Astrocyte of the spinal cord (primary cell): Measurements from ENCODE around the gene ZNG1F.
"Not testable (repeated sequence)": the region's sequence is repeated elsewhere in the genome, so short reads cannot be mapped to it uniquely, and the experiment has no call there.

ENCODE experiments used
- DNase-seq: peaks from one replicate; pipeline ENCODE4 v3.0.0; 2011; ENCODE audit warnings: low read depth, low spot score
- H3K4me3 ChIP-seq: 2 replicates; pipeline ENCODE4 v1.5.1; 2011; ENCODE audit warnings: low read depth, mild to moderate bottlenecking, low read length, moderate library complexity
- in situ Hi-C: cut with HindIII; loops from 2 replicates; pipeline ENCODE4 v1.10.0; 2017; ENCODE audit warnings: low sequenced_read_pairs
- TF ChIP-seq, protein P1 (sequence below): IDR thresholded peaks from 2 replicates; pipeline ENCODE4 v1.5.1; 2012; ENCODE audit warnings: low read depth, mild to moderate bottlenecking, low read length, inconsistent platforms

Gene ZNG1F

DNA sequence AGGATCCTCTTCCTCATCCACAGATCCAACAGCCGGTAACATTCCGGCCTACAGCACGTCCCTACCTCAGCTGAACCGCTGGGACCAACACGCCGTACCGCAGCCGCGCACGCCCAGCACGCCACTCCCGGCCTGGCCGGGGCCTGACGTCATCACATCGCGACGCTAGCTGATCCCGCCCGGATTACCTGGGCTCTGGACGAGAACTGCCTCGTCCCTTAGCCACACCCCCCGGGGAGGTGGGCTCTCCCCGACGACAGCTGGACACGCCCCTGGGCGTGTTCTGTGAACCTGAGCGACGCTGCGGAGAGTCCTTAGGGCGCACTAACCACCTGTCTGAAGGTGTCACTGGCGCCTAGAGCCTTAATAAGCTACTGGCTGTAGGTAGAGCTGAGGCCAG lies at the start of gene ZNG1F:
Gene ZNG1F (minus strand): TSS at position 101 of the 400 bp plus-strand sequence. CDS start 59 bp downstream, at position 42.
- in situ Hi-C loops, DNase-seq, H3K4me3 ChIP-seq: not testable (repeated sequence)

DNA sequence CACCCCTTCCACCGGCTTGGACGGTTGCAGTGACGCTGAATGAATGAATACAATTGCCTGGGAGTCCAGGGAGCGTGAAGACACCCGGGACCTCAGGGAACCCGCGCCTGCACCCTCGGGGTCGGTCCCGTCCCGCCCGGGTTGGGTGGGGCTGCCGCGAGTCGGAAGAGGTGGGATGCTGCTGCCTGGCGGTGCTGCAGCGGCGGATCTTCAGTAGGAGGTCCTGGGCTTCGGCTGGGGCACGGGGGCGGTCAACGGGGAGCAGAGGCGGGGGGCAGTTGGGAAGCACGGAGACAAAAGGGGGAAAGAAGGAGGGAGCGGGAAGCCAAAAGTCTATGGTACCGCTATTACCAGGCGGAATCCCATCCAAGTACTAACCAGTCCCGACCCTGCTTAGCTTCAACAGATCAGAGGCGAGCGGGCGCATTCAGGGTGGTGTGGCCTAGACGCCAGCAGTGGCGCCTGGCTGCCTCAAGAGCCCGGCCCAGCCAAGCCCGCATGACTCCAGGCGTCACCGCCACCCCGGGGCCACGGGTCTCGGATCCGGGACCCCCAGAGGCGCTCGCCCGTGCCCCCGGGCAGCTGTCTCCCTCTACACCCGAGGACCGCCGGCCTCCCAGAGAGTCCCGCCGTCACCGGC lies 48.1 kb upstream of the ZNG1F start:
- in situ Hi-C loops: not testable (repeated sequence)
- H3K4me3 ChIP-seq: peak overlapping the region; percentile 39
- DNase-seq: peak; percentile 29

DNA sequence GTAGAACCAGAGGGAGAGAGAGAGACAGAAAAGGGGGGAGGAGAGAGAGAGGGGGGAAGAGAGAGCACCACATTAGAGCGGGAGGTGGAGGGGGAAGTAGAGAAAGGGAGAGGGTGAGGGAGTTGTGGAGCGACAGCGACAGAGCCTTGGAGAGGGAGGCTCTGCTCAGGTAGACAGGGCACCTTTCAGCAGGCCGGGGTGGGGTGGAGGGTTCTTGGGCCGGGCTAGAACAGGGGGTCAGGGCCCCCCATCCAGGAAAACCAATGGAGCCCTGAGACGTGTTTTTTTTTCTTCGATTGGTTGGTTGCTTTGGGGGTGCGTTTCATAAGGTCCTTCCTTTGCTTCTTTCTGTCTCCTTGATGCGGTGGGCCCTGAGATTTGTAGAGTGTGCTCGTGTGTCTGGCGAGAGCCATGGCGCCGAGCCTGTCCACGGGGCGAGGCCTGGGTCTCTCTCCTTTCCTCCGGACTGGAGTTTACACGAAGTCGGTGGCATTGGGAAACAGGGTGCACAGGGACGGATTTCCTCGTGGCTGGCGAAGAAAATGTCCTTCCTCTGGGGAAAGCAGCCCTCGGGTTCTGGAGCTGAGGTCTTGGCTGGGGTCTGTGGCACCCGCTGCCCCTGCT lies 47.5 kb upstream of the ZNG1F start:
- H3K4me3 ChIP-seq: peak overlapping the region; percentile 37
- DNase-seq, in situ Hi-C loops: not testable (repeated sequence)

DNA sequence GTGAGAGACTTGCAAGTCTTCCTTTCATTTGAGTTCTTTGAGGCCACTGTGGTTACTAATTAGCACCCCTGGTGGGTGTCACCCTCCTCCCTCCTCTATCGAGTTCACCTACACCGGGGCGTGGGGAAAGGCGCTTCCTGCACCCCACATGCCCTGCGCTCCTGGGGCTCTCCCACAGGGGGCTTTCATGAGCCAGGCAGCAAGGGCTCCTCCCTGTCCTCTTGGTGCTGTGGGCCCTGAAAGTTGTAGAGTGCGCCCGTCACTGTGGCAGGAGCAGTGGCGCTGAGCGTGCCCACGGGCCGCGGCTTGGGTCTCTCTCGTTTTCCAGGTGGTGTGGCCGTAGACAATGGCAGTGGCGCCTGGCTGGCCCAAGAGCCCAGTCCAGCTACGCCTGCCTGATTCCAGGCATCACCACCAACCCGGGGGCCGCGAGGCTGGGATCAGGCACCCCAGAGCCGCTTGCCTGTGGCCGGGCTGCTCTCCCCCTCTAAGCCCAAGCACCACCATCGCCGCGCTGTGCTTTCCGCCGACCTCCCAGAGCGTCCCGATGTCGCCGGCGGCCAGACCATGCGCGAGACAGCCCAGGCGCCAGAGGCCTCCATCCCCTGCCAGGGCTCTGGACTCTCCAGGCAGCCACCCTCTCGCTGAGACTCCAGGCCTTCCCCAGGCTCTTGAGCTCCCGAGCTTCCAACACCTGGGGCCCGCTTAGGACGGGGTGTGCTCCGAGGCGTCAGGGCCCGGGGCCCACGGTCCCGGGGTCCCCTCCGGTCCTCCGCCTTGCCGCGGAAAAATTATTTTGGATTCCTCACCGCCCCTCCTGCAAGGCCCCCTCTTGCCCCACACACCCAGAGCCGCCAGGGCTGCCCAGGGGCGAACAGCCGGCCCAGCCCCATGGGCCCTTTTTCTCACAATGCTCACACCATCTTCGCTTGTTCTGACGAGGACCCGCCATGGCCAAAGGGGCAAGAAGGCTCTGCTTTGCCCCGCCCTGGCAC lies 46.0 kb upstream of the ZNG1F start:
- in situ Hi-C loops: not testable (repeated sequence)
- TF ChIP-seq, protein P1, sequence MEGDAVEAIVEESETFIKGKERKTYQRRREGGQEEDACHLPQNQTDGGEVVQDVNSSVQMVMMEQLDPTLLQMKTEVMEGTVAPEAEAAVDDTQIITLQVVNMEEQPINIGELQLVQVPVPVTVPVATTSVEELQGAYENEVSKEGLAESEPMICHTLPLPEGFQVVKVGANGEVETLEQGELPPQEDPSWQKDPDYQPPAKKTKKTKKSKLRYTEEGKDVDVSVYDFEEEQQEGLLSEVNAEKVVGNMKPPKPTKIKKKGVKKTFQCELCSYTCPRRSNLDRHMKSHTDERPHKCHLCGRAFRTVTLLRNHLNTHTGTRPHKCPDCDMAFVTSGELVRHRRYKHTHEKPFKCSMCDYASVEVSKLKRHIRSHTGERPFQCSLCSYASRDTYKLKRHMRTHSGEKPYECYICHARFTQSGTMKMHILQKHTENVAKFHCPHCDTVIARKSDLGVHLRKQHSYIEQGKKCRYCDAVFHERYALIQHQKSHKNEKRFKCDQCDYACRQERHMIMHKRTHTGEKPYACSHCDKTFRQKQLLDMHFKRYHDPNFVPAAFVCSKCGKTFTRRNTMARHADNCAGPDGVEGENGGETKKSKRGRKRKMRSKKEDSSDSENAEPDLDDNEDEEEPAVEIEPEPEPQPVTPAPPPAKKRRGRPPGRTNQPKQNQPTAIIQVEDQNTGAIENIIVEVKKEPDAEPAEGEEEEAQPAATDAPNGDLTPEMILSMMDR: peak; percentile 7
- peak overlapping the region; percentile 35 for H3K4me3 ChIP-seq
- peak; percentile 13 for DNase-seq

DNA sequence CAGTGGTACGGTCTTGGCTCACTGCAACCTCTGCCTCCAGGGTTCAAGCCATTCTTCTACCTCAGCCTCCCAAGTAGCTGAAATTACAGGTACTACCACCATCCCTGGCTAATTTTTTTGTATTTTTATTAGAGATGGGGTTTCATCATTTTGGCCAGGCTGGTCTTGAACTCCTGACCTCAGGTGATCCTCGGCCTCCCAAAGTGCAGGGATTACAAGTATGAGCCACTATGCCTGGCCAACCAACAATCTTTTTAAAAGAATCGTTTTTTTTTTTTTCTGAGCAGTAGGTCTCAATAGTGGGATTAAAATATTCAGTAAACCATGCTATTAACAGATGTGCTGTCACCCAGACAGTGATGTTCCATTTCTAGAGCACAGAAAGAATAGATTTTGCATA lies 45.1 kb upstream of the ZNG1F start:
- H3K4me3 ChIP-seq, in situ Hi-C loops, DNase-seq: not testable (repeated sequence)

DNA sequence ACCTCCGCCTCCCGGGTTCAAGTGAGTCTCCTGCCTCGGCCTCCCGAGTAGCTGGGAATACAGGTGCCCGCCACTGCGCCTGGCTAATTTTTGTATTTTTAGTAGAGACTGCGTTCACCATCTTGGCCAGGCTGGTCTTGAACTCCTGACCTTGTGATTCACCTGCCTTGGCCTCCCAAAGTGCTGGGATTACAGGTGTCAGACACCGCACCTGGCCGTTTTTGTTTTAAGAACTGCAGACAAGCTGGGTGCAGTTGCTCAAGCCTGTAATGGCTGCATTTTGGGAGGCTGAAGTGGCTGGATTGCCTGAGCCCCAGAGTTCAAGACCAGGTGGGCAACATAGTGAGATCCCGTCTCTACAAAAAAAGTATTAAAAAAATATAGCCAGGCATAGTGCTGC lies 43.2 kb upstream of the ZNG1F start:
- in situ Hi-C loops, H3K4me3 ChIP-seq: not testable (repeated sequence)
- peak; percentile 0 for DNase-seq

DNA sequence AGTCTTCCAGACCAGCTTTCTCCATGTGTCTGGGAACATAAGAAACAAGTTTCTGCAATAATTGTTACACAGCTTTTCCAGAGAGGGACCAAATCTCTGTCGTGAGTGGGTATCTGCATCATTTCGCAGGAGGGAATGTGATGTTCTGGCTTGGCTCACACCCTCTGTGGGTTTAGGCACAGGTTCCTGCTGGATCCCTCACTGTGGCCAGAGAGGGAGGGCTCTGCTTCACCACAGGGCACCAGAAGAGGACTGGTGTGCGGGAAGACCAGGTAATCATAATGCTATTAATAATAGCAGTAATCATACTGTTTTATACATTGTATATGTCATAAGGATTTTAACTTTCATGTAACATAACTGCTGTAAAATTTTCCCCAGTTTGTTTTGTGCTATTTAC lies 41.3 kb upstream of the ZNG1F start:
- DNase-seq: peak; percentile 35
- in situ Hi-C loops, H3K4me3 ChIP-seq: not testable (repeated sequence)

DNA sequence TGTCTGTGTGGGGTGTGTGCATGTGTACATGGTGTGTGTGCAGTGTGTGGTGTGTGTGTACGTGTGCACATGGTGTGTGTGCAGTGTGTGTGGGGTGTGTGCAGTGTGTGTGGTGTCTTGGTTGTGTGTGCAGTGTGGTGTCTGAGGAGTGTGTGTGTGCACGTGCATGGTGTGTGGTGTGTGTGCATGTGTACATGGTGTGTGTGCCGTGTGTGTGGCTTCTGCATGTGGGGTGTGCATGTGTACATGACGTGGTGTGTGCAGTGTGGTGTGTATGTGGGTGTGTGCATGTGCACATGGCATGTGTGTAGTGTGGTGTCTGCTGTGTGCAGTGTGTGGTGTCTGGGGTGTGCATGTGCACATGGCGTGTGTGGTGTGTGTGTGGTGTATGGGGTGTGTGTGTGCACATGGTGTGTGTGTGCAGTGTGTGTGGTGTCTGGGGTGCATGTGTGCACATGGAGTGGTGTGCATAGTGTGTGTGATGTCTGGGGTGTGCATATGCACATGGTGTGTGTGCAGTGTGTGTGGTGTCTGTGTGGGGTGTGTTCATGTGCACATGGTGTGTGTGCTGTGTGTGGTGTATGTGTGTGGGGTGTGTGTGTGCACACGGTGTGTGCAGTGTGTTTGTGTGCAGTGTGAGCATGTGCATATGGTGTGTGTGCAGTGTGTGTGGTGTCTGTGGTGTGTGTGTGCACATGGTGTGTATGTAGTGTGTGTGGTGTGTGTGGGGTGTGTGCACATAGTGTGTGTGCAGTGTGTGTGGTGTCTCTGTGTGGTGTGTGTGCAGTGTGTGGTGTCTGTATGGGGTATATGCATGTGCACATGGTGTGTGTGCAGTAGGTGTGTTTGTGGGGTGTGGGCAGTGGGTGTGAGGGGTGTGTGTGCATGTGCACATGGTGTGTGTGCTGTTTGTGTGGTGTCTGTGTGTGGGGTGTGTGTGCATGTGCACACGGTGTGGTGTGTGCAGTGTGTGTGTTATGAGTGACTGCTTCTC lies 40.6 kb upstream of the ZNG1F start:
- TF ChIP-seq, protein P1: no peak
- in situ Hi-C loops: no loop called here
- no peak overlapping the region for H3K4me3 ChIP-seq
- DNase-seq: peak; percentile 29

DNA sequence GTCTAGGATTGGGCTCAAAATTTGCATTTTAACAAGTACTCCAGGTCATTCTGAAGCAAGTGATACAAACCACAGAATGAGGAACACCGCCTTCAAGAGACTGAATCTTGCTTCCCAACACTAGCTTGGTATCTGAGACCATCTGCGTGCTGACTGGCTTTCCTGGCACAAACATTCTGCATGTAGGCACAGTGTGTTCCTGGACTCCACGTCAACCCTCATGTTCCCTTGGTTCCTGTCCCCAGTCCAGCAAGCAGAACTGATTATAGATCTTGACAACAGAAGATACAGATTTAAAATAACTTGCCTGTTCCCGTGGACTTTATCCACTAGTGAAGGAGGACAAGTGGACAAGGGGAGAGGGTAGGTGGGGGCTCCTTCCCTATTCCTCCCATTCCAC lies 30.7 kb upstream of the ZNG1F start:
- H3K4me3 ChIP-seq, in situ Hi-C loops, DNase-seq: not testable (repeated sequence)

DNA sequence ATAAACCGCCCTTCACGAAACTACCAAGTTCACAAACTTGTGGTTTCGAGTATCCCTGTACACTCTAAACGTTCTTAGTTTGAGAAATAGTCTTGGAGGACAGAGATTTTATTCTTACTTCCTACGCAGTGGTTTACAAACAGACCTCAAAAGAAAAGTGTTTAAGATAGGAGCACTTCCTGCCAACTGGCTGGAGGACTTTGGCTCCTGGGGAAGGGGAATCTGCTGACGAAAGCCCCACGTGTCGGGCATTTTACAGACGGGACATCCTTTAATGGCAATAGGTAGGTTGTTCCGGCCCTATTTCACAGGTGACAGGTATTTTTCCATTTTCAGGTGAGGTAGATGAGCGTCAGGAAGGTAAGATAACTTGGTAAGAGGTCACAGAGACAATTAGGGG lies 678 bp downstream of the ZNG1F start:
- in situ Hi-C loops, H3K4me3 ChIP-seq, DNase-seq: not testable (repeated sequence)

DNA sequence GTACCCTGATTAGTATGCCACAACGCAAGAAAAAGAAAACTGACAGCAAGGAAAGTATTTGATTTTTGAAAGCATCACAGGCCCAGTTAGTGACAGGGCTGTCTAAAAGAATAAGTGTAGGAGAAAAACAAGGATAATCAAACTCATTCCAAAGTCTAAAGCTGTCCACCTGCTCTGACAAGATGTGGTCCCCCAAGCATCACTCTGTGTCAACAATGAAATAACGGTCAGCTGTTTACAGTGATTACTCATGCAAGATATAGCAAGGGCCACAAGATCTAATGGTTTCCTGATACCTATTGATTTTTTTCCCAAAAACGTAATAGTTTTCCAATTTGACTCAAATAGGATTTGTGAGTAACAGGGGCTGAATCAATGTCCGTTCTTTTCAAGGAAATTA lies 14.1 kb downstream of the ZNG1F start:
- in situ Hi-C loops, DNase-seq, H3K4me3 ChIP-seq: not testable (repeated sequence)

DNA sequence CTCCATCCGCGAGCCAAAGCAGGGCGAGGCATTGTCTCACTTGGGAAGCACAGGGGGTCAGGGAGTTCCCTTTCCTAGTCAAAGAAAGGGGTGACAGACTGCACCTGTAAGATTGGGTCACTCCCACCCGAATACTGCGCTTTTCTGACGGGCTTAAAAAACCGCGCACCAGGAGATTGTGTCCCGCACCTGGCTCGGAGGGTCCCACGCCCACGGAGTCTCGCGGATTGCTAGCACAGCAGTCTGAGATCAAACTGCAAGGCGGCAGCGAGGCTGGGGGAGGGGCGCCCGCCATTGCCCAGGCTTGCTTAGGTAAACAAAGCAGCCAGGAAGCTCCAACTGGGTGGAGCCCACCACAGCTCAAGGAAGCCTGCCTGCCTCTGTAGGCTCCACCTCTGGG lies 39.0 kb downstream of the ZNG1F start:
- in situ Hi-C loops, DNase-seq, H3K4me3 ChIP-seq: not testable (repeated sequence)

DNA sequence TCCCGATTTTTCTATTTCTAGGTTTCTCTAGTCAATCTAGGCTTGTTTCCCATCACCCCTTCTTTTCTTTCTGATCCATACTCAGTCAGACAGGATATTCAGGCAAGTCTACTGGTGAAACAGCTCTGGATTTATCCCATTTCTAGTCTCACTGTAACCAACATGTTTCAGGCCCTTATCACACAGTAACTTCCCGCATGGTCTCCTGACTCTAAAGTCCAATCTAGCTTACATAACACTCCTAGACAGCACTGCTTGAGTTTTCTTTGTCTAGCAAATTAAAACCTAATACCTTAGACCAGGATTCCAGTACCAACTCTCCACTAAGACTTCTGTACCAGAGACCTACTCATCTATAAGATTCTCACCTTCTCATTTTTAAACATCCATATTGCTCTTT lies 47.2 kb downstream of the ZNG1F start:
- H3K4me3 ChIP-seq, DNase-seq, in situ Hi-C loops: not testable (repeated sequence)

DNA sequence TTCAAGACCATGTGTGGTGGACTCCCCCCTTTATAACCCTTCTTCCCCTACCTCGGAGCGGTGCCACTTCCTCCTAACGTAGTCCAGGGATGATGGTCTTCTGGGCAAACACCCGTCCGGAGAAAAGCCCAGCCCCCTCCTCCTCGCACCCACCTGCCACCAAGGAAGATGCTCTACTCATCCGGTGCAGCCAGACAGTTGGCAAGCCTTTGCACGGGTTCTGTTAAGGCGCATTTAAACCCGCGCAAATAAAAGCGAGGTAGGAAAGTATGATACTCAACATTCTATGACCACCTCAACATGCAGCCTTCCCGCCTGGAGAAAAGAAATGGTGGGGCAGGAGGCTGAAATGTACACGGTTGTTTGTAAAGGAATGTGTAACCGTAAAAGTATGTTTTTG lies 60.5 kb downstream of the ZNG1F start, which contains the start of gene FOXD4L6:
Gene FOXD4L6 (minus strand): TSS at position 101 of the 400 bp plus-strand sequence. CDS start 298 bp downstream, outside the sequence.
- H3K4me3 ChIP-seq, DNase-seq, in situ Hi-C loops: not testable (repeated sequence)
